Esophagus squamous epithelium (tissue), 5 donors: Measurements from ENCODE around the gene PLN. TPM values are rescaled to one million over a fixed set of nuclear protein-coding genes. Genes with fewer than 3 reads are reported as not detected.

Experiments used
- DNase-seq: peaks from one replicate; lab custom pipeline; 2025; lab: John Stamatoyannopoulos, UW
- H3K27ac ChIP-seq, 4 donors: fragments of 200-600 bp; sonication (generic); one replicate each; pipeline ENCODE4 v1.5.1; 2016 to 2019; ENCODE audit warnings: mild to moderate bottlenecking in 1 of 4
- H3K27me3 ChIP-seq, 4 donors: fragments of 200-600 bp; sonication (generic); 1 replicate in 3 of 4; 2 replicates in 1 of 4; pipeline versions ENCODE4 v1.5.1 to v1.6.0; 2017 to 2021; ENCODE audit warnings: antibody characterized with exemption in 1 of 4
- H3K36me3 ChIP-seq, 3 donors: fragments of 200-600 bp; sonication (generic); one replicate each; pipeline ENCODE4 v1.5.1; 2016 to 2019
- H3K4me1 ChIP-seq, 3 donors: fragments of 200-600 bp; sonication (generic); one replicate each; pipeline ENCODE4 v1.5.1; 2017 to 2019
- H3K4me3 ChIP-seq, 4 donors: fragments of 200-600 bp; sonication (generic); 1 replicate in 3 of 4; 2 replicates in 1 of 4; pipeline ENCODE4 v1.5.1; 2016 to 2019; ENCODE audit warnings: mild to moderate bottlenecking in 2 of 4, moderate library complexity in 1 of 4
- H3K9me3 ChIP-seq, 3 donors: fragments of 200-600 bp; sonication (generic); one replicate each; pipeline ENCODE4 v1.5.1; 2016 to 2019
- POLR2A ChIP-seq, 4 donors: fragments of 450-650 bp; IDR thresholded peaks; one replicate each; pipeline ENCODE4 v1.6.1; 2017; ENCODE audit warnings: antibody characterized with exemption in 4 of 4, mild to moderate bottlenecking in 4 of 4, moderate library complexity in 3 of 4
- WGBS, 2 donors: methylation state at CpG; one replicate each; pipeline ENCODE4 v1.1.5; 2018; 5-methylcytosine and 5-hydroxymethylcytosine counted together
- intact Hi-C: fragments of 100-400 bp; cut with DNase I; formaldehyde crosslinking; loops from one replicate; pipeline ENCODE4 v1.15.0; 2022
- total RNA-seq, 4 donors: library from RNA; depleted of rRNA; stranded (reverse); fragments of >200 nt; gene quantifications; one replicate each; pipeline ENCODE4 v1.1.0, GENCODE V29; 2016
- TF ChIP-seq, protein P1 (sequence below), 6 experiments: fragments of 450-650 bp in 4 of 6; fragments of 200-600 bp in 2 of 6; sonication (generic) in 2 of 6; IDR thresholded peaks; one replicate each; pipeline ENCODE4 v1.5.1; 2016 to 2019; ENCODE audit warnings: antibody characterized with exemption in 6 of 6, mild to moderate bottlenecking in 4 of 6, moderate library complexity in 4 of 6
- donor health status: DM: yes; HTN: yes; CAD: no.

PLN gene
- total RNA-seq, 4 donors from 2014 or later, result 1.1 to 48.8 (median 11.2) TPM

GRCh38 chr6:118528129-118528528 lies 20.0 kb upstream of the PLN start:
- DNase-seq, result no peak
- intact Hi-C loops, result no loop called here
- no peaks in the 10 kb centered on the region for H3K36me3 ChIP-seq
- no peak overlapping the region for H3K4me3 ChIP-seq
- peaks cover 0 to 10% (median 4%) of the 10 kb centered on the region in 3 donors for H3K4me1 ChIP-seq
- no peaks in the 10 kb centered on the region for H3K27me3 ChIP-seq
- TF ChIP-seq, protein P1, sequence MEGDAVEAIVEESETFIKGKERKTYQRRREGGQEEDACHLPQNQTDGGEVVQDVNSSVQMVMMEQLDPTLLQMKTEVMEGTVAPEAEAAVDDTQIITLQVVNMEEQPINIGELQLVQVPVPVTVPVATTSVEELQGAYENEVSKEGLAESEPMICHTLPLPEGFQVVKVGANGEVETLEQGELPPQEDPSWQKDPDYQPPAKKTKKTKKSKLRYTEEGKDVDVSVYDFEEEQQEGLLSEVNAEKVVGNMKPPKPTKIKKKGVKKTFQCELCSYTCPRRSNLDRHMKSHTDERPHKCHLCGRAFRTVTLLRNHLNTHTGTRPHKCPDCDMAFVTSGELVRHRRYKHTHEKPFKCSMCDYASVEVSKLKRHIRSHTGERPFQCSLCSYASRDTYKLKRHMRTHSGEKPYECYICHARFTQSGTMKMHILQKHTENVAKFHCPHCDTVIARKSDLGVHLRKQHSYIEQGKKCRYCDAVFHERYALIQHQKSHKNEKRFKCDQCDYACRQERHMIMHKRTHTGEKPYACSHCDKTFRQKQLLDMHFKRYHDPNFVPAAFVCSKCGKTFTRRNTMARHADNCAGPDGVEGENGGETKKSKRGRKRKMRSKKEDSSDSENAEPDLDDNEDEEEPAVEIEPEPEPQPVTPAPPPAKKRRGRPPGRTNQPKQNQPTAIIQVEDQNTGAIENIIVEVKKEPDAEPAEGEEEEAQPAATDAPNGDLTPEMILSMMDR (IDR thresholded peaks at IDR 0.05), result no peak
- no peak for TF ChIP-seq POLR2A (IDR thresholded peaks at IDR 0.05)
- H3K27ac ChIP-seq, result peak overlapping the region in 1 of 4 donors; percentile 7
- WGBS, 2 donors, result 8 to 33% methylated on average over 1 of the region's 1 CpG
- H3K9me3 ChIP-seq, result peaks cover 0 to 5% (median 0%) of the 10 kb centered on the region in 3 donors

DNA sequence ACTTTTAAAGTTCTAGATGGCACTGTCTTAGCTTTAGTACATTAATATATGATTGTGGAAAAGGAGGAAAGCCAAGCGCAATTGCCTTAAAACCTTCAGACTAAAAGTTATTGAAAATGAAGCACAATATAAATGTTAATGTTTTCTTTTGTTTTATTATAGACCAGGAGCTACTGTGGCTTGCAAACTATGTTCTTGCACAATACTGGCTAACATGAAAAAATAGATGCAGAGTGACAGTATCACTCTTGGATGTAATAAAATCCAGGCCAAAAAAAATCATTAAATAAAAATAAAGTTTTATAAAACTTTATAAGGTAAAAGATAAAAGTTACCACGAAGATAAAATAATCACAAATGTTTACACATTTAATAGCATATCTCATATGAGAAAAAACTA lies 18.3 kb upstream of the PLN start:
- no peak overlapping the region for H3K4me3 ChIP-seq
- H3K9me3 ChIP-seq, result peaks cover 0 to 5% (median 0%) of the 10 kb centered on the region in 3 donors
- TF ChIP-seq, protein P1 (IDR thresholded peaks at IDR 0.05), result no peak
- TF ChIP-seq POLR2A (IDR thresholded peaks at IDR 0.05), result no peak
- H3K4me1 ChIP-seq, result peaks cover 0 to 10% (median 4%) of the 10 kb centered on the region in 3 donors
- no peaks in the 10 kb centered on the region for H3K27me3 ChIP-seq
- no peak overlapping the region for H3K27ac ChIP-seq
- WGBS, 2 donors, result 73 to 90% methylated on average over 2 of the region's 2 CpGs
- no peak for DNase-seq
- no peaks in the 10 kb centered on the region for H3K36me3 ChIP-seq
- intact Hi-C loops, result no loop called here

- intact Hi-C loops, result no loop called here
- TF ChIP-seq, protein P1 (IDR thresholded peaks at IDR 0.05), result no peak
- no peak for TF ChIP-seq POLR2A (IDR thresholded peaks at IDR 0.05)
- Histone ChIP-seq H3K36me3 (no peaks in the 10 kb centered on the region), H3K27ac (no peak overlapping the region), H3K9me3 (peaks cover 0 to 5% (median 0%) of the 10 kb centered on the region in 3 donors), H3K27me3 (no peaks in the 10 kb centered on the region), H3K4me1 (peaks cover 0 to 8% (median 4%) of the 10 kb centered on the region in 3 donors), H3K4me3 (no peak overlapping the region)
- 94 to 100% methylated on average over 2 of the region's 2 CpGs for WGBS, 2 donors
- no peak for DNase-seq
Observed at GRCh38 chr6:118530942-118531341, 17.2 kb upstream of the PLN start.

GRCh38 chr6:118535176-118535844 lies 12.8 kb upstream of the PLN start:
- TF ChIP-seq POLR2A (IDR thresholded peaks at IDR 0.05), result no peak
- TF ChIP-seq, protein P1 (IDR thresholded peaks at IDR 0.05), result no peak
- 90 to 91% methylated on average over 6 of the region's 6 CpGs for WGBS, 2 donors
- peaks cover 0 to 8% (median 0%) of the 10 kb centered on the region in 3 donors for H3K4me1 ChIP-seq
- H3K9me3 ChIP-seq, result peaks cover 0 to 5% (median 0%) of the 10 kb centered on the region in 3 donors
- no peaks in the 10 kb centered on the region for H3K27me3 ChIP-seq
- H3K36me3 ChIP-seq, result no peaks in the 10 kb centered on the region
- intact Hi-C loops, result no loop called here
- no peak for DNase-seq
- H3K4me3 ChIP-seq, result no peak overlapping the region
- no peak overlapping the region for H3K27ac ChIP-seq

DNA sequence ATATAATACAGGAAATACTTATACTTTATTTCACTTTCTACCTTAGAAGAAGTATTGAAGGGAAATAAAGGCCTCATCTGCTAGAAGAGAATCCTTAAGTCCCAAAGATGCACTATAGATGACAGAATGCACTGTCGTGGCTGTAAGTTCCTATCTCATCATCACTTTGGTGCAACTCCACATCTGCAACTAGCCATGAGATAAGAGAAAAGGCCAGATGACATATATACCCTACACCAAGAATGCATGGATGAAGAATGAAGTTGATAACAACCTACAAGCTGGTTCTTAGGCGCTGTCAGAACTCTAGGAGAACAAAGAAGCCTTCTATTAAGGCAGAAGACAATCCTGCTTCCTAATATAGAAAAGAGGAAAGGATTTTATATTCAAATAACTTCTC lies 11.6 kb upstream of the PLN start:
- no peaks in the 10 kb centered on the region for H3K36me3 ChIP-seq
- TF ChIP-seq, protein P1 (IDR thresholded peaks at IDR 0.05), result no peak
- no peak for TF ChIP-seq POLR2A (IDR thresholded peaks at IDR 0.05)
- H3K4me1 ChIP-seq, result peaks cover 0 to 8% (median 0%) of the 10 kb centered on the region in 3 donors
- H3K4me3 ChIP-seq, result no peak overlapping the region
- intact Hi-C loops, result no loop called here
- WGBS, 2 donors, result 81 to 91% methylated on average over 2 of the region's 2 CpGs
- no peak overlapping the region for H3K27ac ChIP-seq
- H3K9me3 ChIP-seq, result no peaks in the 10 kb centered on the region
- no peak for DNase-seq
- no peaks in the 10 kb centered on the region for H3K27me3 ChIP-seq
